IMR-90 (cell line): ENCODE data around the gene PRXL2C. TPM values are rescaled to one million over a fixed set of nuclear protein-coding genes. Genes with fewer than 3 reads are reported as not detected.

ENCODE experiments used
- ATAC-seq: fragments of 200-7000 bp; cut with Tn5 transposase; 2 replicates; pipeline ENCODE4 v1.9.1; 2020; ENCODE audit warnings: low read depth, mild to moderate bottlenecking, moderate library complexity
- BruUV-seq: library from RNA; stranded (reverse); fragments of 400-500 nt; replicated peaks from 2 replicates; lab custom pipeline; 2021; lab: Mats Ljungman, UMichigan
- CTCF ChIA-PET: fragments of 300-600 bp; formaldehyde crosslinking; extraction: SDS; loops from one replicate; lab custom pipeline; 2021; ENCODE audit warnings: antibody characterized with exemption; lab: Yijun Ruan, JAX
- POLR2A ChIA-PET: fragments of 300-600 bp; sonication (Branson Sonifier 250); formaldehyde crosslinking; loops from one replicate; lab custom pipeline; 2022; ENCODE audit warnings: antibody characterized with exemption; ENCODE audit not compliant: unreplicated experiment; lab: Charles Lee
- DNase-seq: peaks from one replicate; pipeline ENCODE4 v3.0.0; 2013
- H2AFZ ChIP-seq: replicated peaks from 2 replicates; pipeline ENCODE3; 2013; ENCODE audit warnings: low read length, mild to moderate bottlenecking; ENCODE audit not compliant: poor library complexity
- H2AK5ac ChIP-seq: 2 replicates; pipeline ENCODE4 v1.6.1; 2013; ENCODE audit warnings: low read depth, low read length, inconsistent platforms
- H2AK9ac ChIP-seq: replicated peaks from 2 replicates; pipeline ENCODE3; 2013; ENCODE audit warnings: mild to moderate bottlenecking, low read depth, low read length, moderate library complexity; ENCODE audit not compliant: poor library complexity
- H2BK120ac ChIP-seq: 2 replicates; pipeline ENCODE4 v1.6.1; 2013; ENCODE audit warnings: low read depth, low read length, inconsistent platforms
- H2BK15ac ChIP-seq: 3 replicates; pipeline ENCODE4 v1.6.1; 2013; ENCODE audit warnings: low read depth, low read length, inconsistent platforms
- H2BK20ac ChIP-seq: 2 replicates; pipeline ENCODE4 v1.6.1; 2013; ENCODE audit warnings: low read depth, mild to moderate bottlenecking, inconsistent platforms, low read length, moderate library complexity
- H2BK5ac ChIP-seq: 2 replicates; pipeline ENCODE4 v1.6.1; 2013; ENCODE audit warnings: mild to moderate bottlenecking, low read depth, low read length, inconsistent platforms; ENCODE audit not compliant: poor library complexity, severe bottlenecking
- H3K14ac ChIP-seq: replicated peaks from 2 replicates; pipeline ENCODE4 v1.6.1; 2013; ENCODE audit warnings: low read depth, low read length, inconsistent platforms
- H3K18ac ChIP-seq: 2 replicates; pipeline ENCODE4 v1.6.1; 2013; ENCODE audit warnings: low read depth, low read length, control low read depth
- H3K23ac ChIP-seq: 2 replicates; pipeline ENCODE4 v1.6.1; 2013; ENCODE audit warnings: low read depth, low read length, inconsistent platforms
- H3K27ac ChIP-seq: 2 replicates; pipeline ENCODE4 v1.5.1; 2013; ENCODE audit warnings: mild to moderate bottlenecking, control low read depth, low read length; ENCODE audit not compliant: insufficient read depth
- H3K27me3 ChIP-seq: 2 replicates; pipeline ENCODE4 v1.6.1; 2013; ENCODE audit warnings: low read length; ENCODE audit not compliant: control insufficient read depth, insufficient read depth
- H3K36me3 ChIP-seq: 2 replicates; pipeline ENCODE4 v1.6.1; 2013; ENCODE audit warnings: low read length, mixed read lengths; ENCODE audit not compliant: control insufficient read depth, insufficient read depth
- H3K4ac ChIP-seq: 2 replicates; pipeline ENCODE4 v1.6.1; 2013; ENCODE audit warnings: low read depth, low read length, inconsistent platforms
- H3K4me1 ChIP-seq: 2 replicates; pipeline ENCODE4 v1.6.1; 2013; ENCODE audit warnings: low read length, mixed read lengths; ENCODE audit not compliant: control insufficient read depth, insufficient read depth
- H3K4me2 ChIP-seq: 2 replicates; pipeline ENCODE4 v1.6.1; 2013; ENCODE audit warnings: low read depth, mild to moderate bottlenecking, control low read depth, low read length, moderate library complexity
- H3K4me3 ChIP-seq: 2 replicates; pipeline ENCODE4 v1.5.1; 2013; ENCODE audit warnings: low read depth, mild to moderate bottlenecking, control low read depth, low read length, moderate library complexity; ENCODE audit not compliant: insufficient read depth
- H3K56ac ChIP-seq: 2 replicates; pipeline ENCODE4 v1.6.1; 2013; ENCODE audit warnings: low read length, inconsistent platforms; ENCODE audit not compliant: insufficient read depth; ENCODE audit errors: extremely low read depth
- H3K79me1 ChIP-seq, 2 experiments: 2 replicates each; pipeline ENCODE4 v1.6.1; 2013; ENCODE audit warnings: low read length in 2 of 2, inconsistent platforms in 1 of 2, low read depth in 1 of 2
- H3K9ac ChIP-seq: 2 replicates; pipeline ENCODE4 v1.6.1; 2013; ENCODE audit warnings: low read depth, low read length, control low read depth
- H3K9me1 ChIP-seq: 2 replicates; pipeline ENCODE4 v1.6.1; 2013; ENCODE audit warnings: low read length, inconsistent platforms; ENCODE audit not compliant: insufficient read depth
- H3K9me3 ChIP-seq: 2 replicates; pipeline ENCODE4 v1.6.1; 2013; ENCODE audit warnings: low read length; ENCODE audit not compliant: control insufficient read depth, insufficient read depth
- H4K20me1 ChIP-seq: 2 replicates; pipeline ENCODE4 v1.6.1; 2013; ENCODE audit warnings: low read length, inconsistent platforms; ENCODE audit not compliant: insufficient read depth
- H4K5ac ChIP-seq: 2 replicates; pipeline ENCODE4 v1.6.1; 2013; ENCODE audit warnings: mild to moderate bottlenecking, low read depth, low read length, control low read depth
- H4K8ac ChIP-seq, 2 experiments: 2 replicates each; pipeline ENCODE4 v1.6.1; 2013; ENCODE audit warnings: low read depth in 2 of 2, low read length in 2 of 2, control low read depth in 1 of 2, inconsistent platforms in 1 of 2
- H4K91ac ChIP-seq: 2 replicates; pipeline ENCODE4 v1.6.1; 2013; ENCODE audit warnings: low read depth, low read length, inconsistent platforms; ENCODE audit not compliant: insufficient read depth
- CEBPB ChIP-seq: IDR thresholded peaks from 2 replicates; pipeline ENCODE4 v1.6.1; 2012; ENCODE audit warnings: low read depth, low read length, improper control_type of control experiment
- FOS ChIP-seq: fragments of 150-350 bp; IDR thresholded peaks from 2 replicates; pipeline ENCODE4 v1.6.1; 2016; ENCODE audit warnings: low read depth, low read length
- MAZ ChIP-seq: IDR thresholded peaks from 2 replicates; pipeline ENCODE4 v1.6.1; 2012; ENCODE audit warnings: low read depth, mild to moderate bottlenecking, low read length, improper control_type of control experiment, moderate library complexity, borderline replicate concordance
- NFE2L2 ChIP-seq: fragments of 150-350 bp; IDR thresholded peaks from 2 replicates; pipeline ENCODE4 v1.6.1; 2016; ENCODE audit warnings: low read depth, mild to moderate bottlenecking, low read length
- WGBS, 2 experiments: methylation state at CpG; one replicate each; pipeline versions ENCODE4 v1.1.5 to v1.1.7; 2013; ENCODE audit warnings: missing lambda C conversion rate in 2 of 2; ENCODE audit not compliant: insufficient read length in 1 of 2; ENCODE audit errors: extremely low coverage in 2 of 2; 5-methylcytosine and 5-hydroxymethylcytosine counted together
- dilution Hi-C: fragments of 300-500 bp; cut with HindIII; formaldehyde crosslinking; loops from one replicate; pipeline ENCODE4 v1.14.3; 2018; ENCODE audit warnings: low sequenced_read_pairs; ENCODE audit not compliant: unreplicated experiment
- in situ Hi-C: fragments of 300-500 bp; cut with MboI; formaldehyde crosslinking; loops from 3 replicates; pipeline ENCODE4 v1.14.3; 2019; ENCODE audit warnings: low sequenced_read_pairs, inconsistent platforms, mixed read lengths
- intact Hi-C: fragments of 100-400 bp; cut with micrococcal nuclease; formaldehyde crosslinking; loops from 2 replicates; pipeline ENCODE4 v1.10.0; 2022
- polyA plus RNA-seq, 3 experiments: library from polyadenylated mRNA; depleted of rRNA; stranded (reverse); fragments of >200 nt; gene quantifications; 2 replicates each; pipeline ENCODE4 v1.2.3, GENCODE V29; 2012; ENCODE audit warnings: low replicate concordance in 1 of 3
- total RNA-seq: library from RNA; depleted of rRNA; stranded (reverse); fragments of >200 nt; gene quantifications from 2 replicates; pipeline ENCODE4 v1.2.3, GENCODE V29; 2012
- TF ChIP-seq, protein P1 (sequence below): fragments of 150-350 bp; IDR thresholded peaks from 2 replicates; pipeline ENCODE4 v1.6.1; 2016; ENCODE audit warnings: low read depth, mild to moderate bottlenecking, low read length, moderate library complexity, borderline replicate concordance
- TF ChIP-seq, protein P2 (sequence below): conservative IDR thresholded peaks from 2 replicates; pipeline ENCODE4 v1.5.1; 2012; ENCODE audit warnings: mild to moderate bottlenecking, low read depth, low read length, improper control_type of control experiment

The PRXL2C gene
- total and polyA plus RNA-seq, 2 of the 4 experiments (the other 2 are of a cell fraction), result 2.7 to 9.0 TPM

DNA sequence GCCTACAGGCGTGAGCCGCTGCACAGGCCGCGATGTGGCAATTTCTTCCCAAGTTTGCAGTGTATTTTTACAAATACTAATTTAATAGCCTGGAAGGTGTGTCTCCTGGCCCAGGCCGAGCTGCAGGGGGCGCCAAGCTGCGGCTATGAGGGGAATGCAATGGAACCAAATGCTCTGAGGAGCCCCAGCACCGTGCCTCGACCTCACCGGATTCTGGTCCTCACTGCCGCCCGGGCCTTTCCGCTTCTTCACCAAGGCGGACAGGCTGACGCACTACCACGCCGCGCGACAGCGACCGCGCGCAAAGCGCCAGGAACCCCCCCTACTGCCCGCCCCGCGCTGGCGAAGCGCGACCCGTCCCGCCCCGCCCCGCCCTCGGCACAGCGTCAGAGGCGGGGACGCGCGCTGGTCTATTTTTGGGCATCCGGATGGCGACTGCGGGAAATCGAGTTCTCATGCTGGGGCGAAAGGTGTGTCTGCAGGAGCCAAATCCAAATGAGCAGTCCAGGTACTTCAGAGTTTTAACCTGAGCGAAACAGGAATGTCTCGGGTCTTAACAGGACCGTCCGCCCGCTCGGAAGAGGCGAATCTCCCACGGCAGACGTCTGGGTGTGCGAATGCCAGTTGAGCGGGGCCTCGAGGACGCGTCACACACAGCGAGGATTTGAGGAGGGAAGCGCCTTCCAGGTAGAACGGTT, 31.7 kb upstream of the PRXL2C start:
- Histone ChIP-seq H4K20me1 (no peaks in the 10 kb centered on the region), H3K9me1 (no peaks in the 10 kb centered on the region), H3K56ac (peak overlapping the region; percentile 35; the same call in 1 of the 2 replicates), H2BK15ac (no peak overlapping the region), H3K9ac (peak overlapping the region; percentile 52; the same call in 1 of the 2 replicates), H3K4ac (no peak overlapping the region), H3K79me1 (no peaks in the 10 kb centered on the region), H3K4me3 (peak overlapping the region; percentile 67), H2BK120ac (no peak overlapping the region), H4K91ac (0 out of 2 replicates have a peak overlapping the region, but pooled peaks have one; percentile 13), H3K23ac (no peak overlapping the region), H3K14ac (no peak overlapping the region), H3K27me3 (peaks cover 2% of the 10 kb centered on the region; the same call in 1 of the 2 replicates), H3K18ac (0 out of 2 replicates have a peak overlapping the region, but pooled peaks have one; percentile 52), H4K8ac (peak overlapping the region; percentile 77 to 85; a peak in 3 of 4 replicates), H3K4me2 (peak overlapping the region; percentile 84), H2AK9ac (peak overlapping the region; percentile 77), H2AFZ (peak overlapping the region; percentile 88), H3K9me3 (no peaks in the 10 kb centered on the region), H3K36me3 (no peaks in the 10 kb centered on the region), H3K27ac (no peak overlapping the region; the same call in 1 of the 2 replicates), H2BK20ac (no peak overlapping the region), H3K4me1 (no peaks in the 10 kb centered on the region), H2BK5ac (no peak overlapping the region), H2AK5ac (no peak overlapping the region), H4K5ac (peak overlapping the region; percentile 11; the same call in 1 of the 2 replicates)
- ChIA-PET POLR2A (no interaction called here), CTCF (no interaction called here)
- intact Hi-C loops (no loop called here), dilution Hi-C loops (no loop called here), in situ Hi-C loops (no loop called here)
- ATAC-seq (peak; percentile 97), DNase-seq (peak; percentile 57)
- BruUV-seq, result no TSS peak
- 9% methylated on average over 21 of the region's 62 CpGs; no CpG with 5 or more reads in 1 of the 2 experiments for WGBS, 2 experiments
- peak; percentile 6; the same call in 1 of the 2 replicates for TF ChIP-seq CEBPB
- TF ChIP-seq, protein P1, sequence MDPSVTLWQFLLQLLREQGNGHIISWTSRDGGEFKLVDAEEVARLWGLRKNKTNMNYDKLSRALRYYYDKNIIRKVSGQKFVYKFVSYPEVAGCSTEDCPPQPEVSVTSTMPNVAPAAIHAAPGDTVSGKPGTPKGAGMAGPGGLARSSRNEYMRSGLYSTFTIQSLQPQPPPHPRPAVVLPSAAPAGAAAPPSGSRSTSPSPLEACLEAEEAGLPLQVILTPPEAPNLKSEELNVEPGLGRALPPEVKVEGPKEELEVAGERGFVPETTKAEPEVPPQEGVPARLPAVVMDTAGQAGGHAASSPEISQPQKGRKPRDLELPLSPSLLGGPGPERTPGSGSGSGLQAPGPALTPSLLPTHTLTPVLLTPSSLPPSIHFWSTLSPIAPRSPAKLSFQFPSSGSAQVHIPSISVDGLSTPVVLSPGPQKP, result no peak
- TF ChIP-seq, protein P2, sequence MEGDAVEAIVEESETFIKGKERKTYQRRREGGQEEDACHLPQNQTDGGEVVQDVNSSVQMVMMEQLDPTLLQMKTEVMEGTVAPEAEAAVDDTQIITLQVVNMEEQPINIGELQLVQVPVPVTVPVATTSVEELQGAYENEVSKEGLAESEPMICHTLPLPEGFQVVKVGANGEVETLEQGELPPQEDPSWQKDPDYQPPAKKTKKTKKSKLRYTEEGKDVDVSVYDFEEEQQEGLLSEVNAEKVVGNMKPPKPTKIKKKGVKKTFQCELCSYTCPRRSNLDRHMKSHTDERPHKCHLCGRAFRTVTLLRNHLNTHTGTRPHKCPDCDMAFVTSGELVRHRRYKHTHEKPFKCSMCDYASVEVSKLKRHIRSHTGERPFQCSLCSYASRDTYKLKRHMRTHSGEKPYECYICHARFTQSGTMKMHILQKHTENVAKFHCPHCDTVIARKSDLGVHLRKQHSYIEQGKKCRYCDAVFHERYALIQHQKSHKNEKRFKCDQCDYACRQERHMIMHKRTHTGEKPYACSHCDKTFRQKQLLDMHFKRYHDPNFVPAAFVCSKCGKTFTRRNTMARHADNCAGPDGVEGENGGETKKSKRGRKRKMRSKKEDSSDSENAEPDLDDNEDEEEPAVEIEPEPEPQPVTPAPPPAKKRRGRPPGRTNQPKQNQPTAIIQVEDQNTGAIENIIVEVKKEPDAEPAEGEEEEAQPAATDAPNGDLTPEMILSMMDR, result peak; percentile 59
- no peak for TF ChIP-seq FOS
- peak; percentile 80; the same call in 1 of the 2 replicates for TF ChIP-seq MAZ
- TF ChIP-seq NFE2L2, result no peak
